HEK293 (cell line): ENCODE measurements around the gene GABBR2.
A peak's percentile ranks its signal among the peaks of the same experiment; 100 is the strongest.

Source experiments
- CTCF ChIA-PET: fragments of 350-600 bp; formaldehyde crosslinking; extraction: SDS; loops from one replicate; lab custom pipeline; 2021; ENCODE audit warnings: antibody characterized with exemption; lab: Yijun Ruan, JAX
- POLR2A ChIA-PET: fragments of 300-600 bp; formaldehyde crosslinking; extraction: SDS; loops from one replicate; lab custom pipeline; 2020; ENCODE audit warnings: antibody characterized with exemption, inconsistent platforms; lab: Yijun Ruan, JAX
- H3K27ac ChIP-seq: fragments of 200-500 bp; sonication (Bioruptor generic); 2 replicates; pipeline ENCODE4 v1.5.1; 2014; ENCODE audit warnings: low read depth, low read length, control low read depth, inconsistent platforms; ENCODE audit errors: extremely low read depth
- H3K36me3 ChIP-seq, 2 experiments: fragments of 200-500 bp in 1 of 2; sonication (Bioruptor generic) in 1 of 2; 1 replicate in 1 of 2; 2 replicates in 1 of 2; pipeline ENCODE4 v1.5.1; 2014 to 2017; ENCODE audit warnings: inconsistent platforms in 2 of 2, low read length in 2 of 2; ENCODE audit not compliant: control insufficient read depth in 2 of 2, insufficient read depth in 1 of 2
- H3K4me1 ChIP-seq: fragments of 200-500 bp; sonication (Bioruptor generic); 2 replicates; pipeline ENCODE4 v1.5.1; 2014; ENCODE audit warnings: mild to moderate bottlenecking, low read length, inconsistent platforms; ENCODE audit not compliant: control insufficient read depth, insufficient read depth
- H3K4me3 ChIP-seq: 2 replicates; pipeline ENCODE4 v1.5.1; 2011; ENCODE audit warnings: low read depth, mild to moderate bottlenecking, control low read depth, low read length, moderate library complexity
- H3K9me3 ChIP-seq: fragments of 200-500 bp; sonication (Bioruptor generic); 2 replicates; pipeline ENCODE4 v1.5.1; 2014; ENCODE audit warnings: low read depth, low read length, inconsistent platforms; ENCODE audit not compliant: control insufficient read depth, insufficient read depth
- OSR2 ChIP-seq: fragments of 450-650 bp; formaldehyde crosslinking; IDR thresholded peaks from 2 replicates; pipeline ENCODE4 v1.5.1; 2016; ENCODE audit warnings: missing biosample characterization, missing genetic modification characterization
- REPIN1 ChIP-seq: fragments of 450-650 bp; formaldehyde crosslinking; IDR thresholded peaks from 2 replicates; pipeline ENCODE4 v1.5.1; 2017; ENCODE audit warnings: missing biosample characterization, missing genetic modification characterization, low read depth
- ZNF174 ChIP-seq: fragments of 450-650 bp; formaldehyde crosslinking; IDR thresholded peaks from 2 replicates; pipeline ENCODE4 v1.5.0; 2017; ENCODE audit warnings: missing biosample characterization, mild to moderate bottlenecking, missing genetic modification characterization
- ZNF175 ChIP-seq: fragments of 450-650 bp; formaldehyde crosslinking; IDR thresholded peaks from 2 replicates; pipeline ENCODE4 v1.5.1; 2016; ENCODE audit warnings: missing biosample characterization, missing genetic modification characterization
- ZNF202 ChIP-seq: fragments of 450-650 bp; formaldehyde crosslinking; IDR thresholded peaks from 2 replicates; pipeline ENCODE4 v1.5.1; 2016; ENCODE audit warnings: missing biosample characterization, missing genetic modification characterization, borderline replicate concordance
- ZNF221 ChIP-seq: fragments of 450-650 bp; formaldehyde crosslinking; IDR thresholded peaks from 2 replicates; pipeline ENCODE4 v1.5.1; 2017; ENCODE audit warnings: missing biosample characterization, missing genetic modification characterization, borderline replicate concordance
- ZNF48 ChIP-seq: fragments of 450-650 bp; formaldehyde crosslinking; IDR thresholded peaks from 2 replicates; pipeline ENCODE4 v1.5.1; 2016; ENCODE audit warnings: missing biosample characterization, missing genetic modification characterization
- ZNF521 ChIP-seq: fragments of 450-650 bp; formaldehyde crosslinking; IDR thresholded peaks from 2 replicates; pipeline ENCODE4 v1.5.1; 2017; ENCODE audit warnings: missing biosample characterization, mild to moderate bottlenecking, missing genetic modification characterization
- ZNF660 ChIP-seq: fragments of 450-650 bp; IDR thresholded peaks from 2 replicates; pipeline ENCODE4 v1.5.1; 2018; ENCODE audit warnings: missing biosample characterization, mild to moderate bottlenecking, missing genetic modification characterization
- ZNF830 ChIP-seq: fragments of 450-650 bp; IDR thresholded peaks from 2 replicates; pipeline ENCODE4 v1.5.0; 2018; ENCODE audit warnings: missing biosample characterization, missing genetic modification characterization, low read depth, mild to moderate bottlenecking, moderate library complexity
- ZNF837 ChIP-seq: fragments of 450-650 bp; formaldehyde crosslinking; IDR thresholded peaks from 2 replicates; pipeline ENCODE4 v1.5.1; 2016; ENCODE audit warnings: missing biosample characterization, missing genetic modification characterization
- ZXDB ChIP-seq: fragments of 450-650 bp; formaldehyde crosslinking; IDR thresholded peaks from 2 replicates; pipeline ENCODE4 v1.5.1; 2016; ENCODE audit warnings: missing biosample characterization, missing genetic modification characterization
- TF ChIP-seq, protein P1 (sequence below): fragments of 450-650 bp; formaldehyde crosslinking; conservative IDR thresholded peaks from 2 replicates; pipeline ENCODE4 v1.5.1; 2016; ENCODE audit warnings: low read depth, missing biosample characterization, missing genetic modification characterization

Gene GABBR2

DNA sequence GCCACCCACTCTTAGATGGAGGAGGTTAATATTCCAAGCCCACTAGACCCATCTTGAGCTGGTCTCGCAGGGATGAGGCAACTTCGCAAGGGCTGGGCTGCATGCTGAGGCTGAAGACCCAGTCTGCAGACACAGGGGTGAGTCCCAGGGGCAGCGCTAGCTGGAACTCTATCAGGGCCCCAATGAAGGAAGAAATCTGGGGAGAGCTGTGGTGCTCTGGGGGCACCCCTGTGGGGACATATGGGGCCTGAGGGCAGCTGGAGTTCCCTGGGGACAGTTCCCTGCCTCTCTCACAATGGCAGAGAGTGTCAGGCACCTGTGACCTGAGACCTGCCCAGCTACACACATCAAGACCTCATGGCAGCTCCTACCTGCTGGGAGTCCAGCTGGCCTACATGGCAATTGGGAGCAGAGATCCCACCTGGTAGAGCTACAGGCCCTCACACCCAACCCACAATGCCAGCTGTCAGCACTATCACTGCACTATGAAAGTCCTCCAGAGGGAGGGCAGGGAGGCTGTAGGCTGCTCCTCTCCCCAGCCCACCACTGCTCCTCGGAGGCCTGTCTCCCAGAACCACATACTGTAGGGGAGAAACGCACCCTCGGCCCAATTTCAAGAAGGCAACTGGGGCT is 202.2 kb downstream of the GABBR2 start:
- no peaks in the 10 kb centered on the region for H3K4me1 ChIP-seq

DNA sequence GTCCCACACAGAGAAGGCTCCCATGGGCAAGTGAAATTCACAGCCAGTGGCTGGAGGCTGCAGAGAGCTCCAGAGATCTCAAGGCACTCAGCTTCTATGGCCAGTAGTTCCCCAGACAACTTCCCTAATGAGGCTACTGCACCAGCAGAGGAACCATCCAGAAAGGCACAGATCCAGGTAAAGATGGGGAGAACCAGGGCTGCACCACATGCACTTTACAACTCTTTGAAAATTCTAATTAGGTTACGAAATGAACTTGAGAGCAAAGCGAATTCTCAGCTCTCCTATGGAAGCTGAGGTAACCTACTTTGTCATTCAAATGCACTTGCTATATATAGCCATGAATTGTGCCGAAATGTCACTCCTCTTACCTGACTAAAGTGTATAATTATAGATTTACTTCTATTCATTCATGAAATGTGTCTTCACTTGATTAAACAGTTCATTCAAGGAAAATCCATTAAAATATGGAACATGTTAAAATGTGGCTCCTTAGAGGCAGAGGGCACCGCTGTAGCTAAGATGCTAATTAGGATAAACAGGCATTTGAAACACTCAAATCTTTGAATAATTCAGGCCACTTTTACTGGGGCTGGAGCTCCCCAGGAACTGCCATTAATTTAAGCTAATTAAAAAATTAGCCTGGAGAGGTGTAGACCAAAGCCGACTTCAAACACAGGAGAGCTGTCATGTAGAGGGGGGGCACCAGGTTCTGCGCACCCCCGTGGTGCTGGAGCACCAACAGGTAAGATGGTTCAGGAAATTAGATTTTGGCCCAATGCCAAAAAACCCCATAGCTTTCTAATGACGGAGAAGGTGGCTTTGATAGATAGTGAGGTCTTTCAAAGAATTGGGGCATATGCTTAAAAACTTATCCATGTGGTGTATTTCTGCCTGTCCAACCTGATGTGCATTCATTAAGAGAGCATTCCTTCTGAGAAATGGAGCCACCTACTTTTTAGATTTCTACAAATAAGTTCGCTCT is 204.1 kb downstream of the GABBR2 start:
- H3K36me3 ChIP-seq = no peaks in the 10 kb centered on the region
- H3K27ac ChIP-seq = no peak overlapping the region
- POLR2A ChIA-PET = no interaction called here
- H3K4me1 ChIP-seq = no peaks in the 10 kb centered on the region
- no peak overlapping the region for H3K4me3 ChIP-seq
- no peak for TF ChIP-seq ZNF175 (tag by site-specific recombination)
- no peak for TF ChIP-seq ZNF202 (tag by site-specific recombination)
- no peak for TF ChIP-seq ZNF221 (tag by site-specific recombination)
- TF ChIP-seq REPIN1 (tag by site-specific recombination) = no peak
- TF ChIP-seq ZNF660 (tag by site-specific recombination) = peak; percentile 44; the same call in 1 of the 2 replicates
- no peak for TF ChIP-seq ZNF48 (tag by site-specific recombination)
- peak; percentile 55 for TF ChIP-seq ZNF830
- no peak for TF ChIP-seq ZNF837 (tag by site-specific recombination)
- H3K9me3 ChIP-seq = no peaks in the 10 kb centered on the region
- CTCF ChIA-PET = interaction anchor here (0.7 kb wide), 2 partner anchors 203 to 1740 kb away, joined by 3 read pairs; no protein-coding TSS in a partner anchor

More for the DNA sequence above, 202.2 kb downstream of the GABBR2 start:
- ChIA-PET POLR2A (no interaction called here), CTCF (no interaction called here)
- Histone ChIP-seq H3K4me3 (no peak overlapping the region), H3K27ac (no peak overlapping the region), H3K36me3 (no peaks in the 10 kb centered on the region), H3K9me3 (no peaks in the 10 kb centered on the region)
- TF ChIP-seq, protein P1, sequence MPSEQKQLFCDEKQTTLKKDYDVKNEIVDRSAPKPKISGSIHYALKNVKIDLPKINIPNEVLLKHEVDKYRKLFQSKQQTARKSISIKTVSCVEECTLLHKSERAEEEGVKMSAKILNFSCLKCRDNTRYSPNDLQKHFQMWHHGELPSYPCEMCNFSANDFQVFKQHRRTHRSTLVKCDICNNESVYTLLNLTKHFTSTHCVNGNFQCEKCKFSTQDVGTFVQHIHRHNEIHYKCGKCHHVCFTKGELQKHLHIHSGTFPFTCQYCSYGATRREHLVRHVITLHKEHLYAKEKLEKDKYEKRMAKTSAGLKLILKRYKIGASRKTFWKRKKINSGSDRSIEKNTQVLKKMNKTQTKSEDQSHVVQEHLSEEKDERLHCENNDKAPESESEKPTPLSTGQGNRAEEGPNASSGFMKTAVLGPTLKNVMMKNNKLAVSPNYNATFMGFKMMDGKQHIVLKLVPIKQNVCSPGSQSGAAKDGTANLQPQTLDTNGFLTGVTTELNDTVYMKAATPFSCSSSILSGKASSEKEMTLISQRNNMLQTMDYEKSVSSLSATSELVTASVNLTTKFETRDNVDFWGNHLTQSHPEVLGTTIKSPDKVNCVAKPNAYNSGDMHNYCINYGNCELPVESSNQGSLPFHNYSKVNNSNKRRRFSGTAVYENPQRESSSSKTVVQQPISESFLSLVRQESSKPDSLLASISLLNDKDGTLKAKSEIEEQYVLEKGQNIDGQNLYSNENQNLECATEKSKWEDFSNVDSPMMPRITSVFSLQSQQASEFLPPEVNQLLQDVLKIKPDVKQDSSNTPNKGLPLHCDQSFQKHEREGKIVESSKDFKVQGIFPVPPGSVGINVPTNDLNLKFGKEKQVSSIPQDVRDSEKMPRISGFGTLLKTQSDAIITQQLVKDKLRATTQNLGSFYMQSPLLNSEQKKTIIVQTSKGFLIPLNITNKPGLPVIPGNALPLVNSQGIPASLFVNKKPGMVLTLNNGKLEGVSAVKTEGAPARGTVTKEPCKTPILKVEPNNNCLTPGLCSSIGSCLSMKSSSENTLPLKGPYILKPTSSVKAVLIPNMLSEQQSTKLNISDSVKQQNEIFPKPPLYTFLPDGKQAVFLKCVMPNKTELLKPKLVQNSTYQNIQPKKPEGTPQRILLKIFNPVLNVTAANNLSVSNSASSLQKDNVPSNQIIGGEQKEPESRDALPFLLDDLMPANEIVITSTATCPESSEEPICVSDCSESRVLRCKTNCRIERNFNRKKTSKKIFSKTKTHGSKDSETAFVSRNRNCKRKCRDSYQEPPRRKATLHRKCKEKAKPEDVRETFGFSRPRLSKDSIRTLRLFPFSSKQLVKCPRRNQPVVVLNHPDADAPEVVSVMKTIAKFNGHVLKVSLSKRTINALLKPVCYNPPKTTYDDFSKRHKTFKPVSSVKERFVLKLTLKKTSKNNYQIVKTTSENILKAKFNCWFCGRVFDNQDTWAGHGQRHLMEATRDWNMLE (tag by site-specific recombination) = no peak
- TF ChIP-seq OSR2 (no peak), ZNF521 (no peak), ZXDB (tag by site-specific recombination) (no peak)

DNA sequence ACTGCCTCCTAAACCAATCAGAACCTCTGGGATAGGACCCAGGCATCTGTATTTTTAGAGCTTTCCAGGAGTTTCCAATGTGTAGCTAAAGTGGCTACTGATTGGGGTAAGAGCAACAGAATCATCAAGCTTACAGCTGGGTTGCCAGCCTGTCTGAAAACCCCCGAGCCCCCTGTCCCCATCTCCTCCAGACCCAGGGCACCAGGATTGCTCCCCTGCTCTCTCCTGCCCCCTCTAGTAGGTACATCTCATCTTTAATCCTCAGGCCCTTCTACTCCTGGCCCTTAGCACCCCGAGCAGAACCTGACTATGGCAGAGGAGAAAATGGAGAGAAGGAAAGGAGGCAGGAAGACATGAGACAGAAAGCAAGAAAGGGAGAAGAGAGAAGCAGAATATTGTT is 204.9 kb downstream of the GABBR2 start:
- Histone ChIP-seq H3K9me3 (no peaks in the 10 kb centered on the region), H3K4me1 (no peaks in the 10 kb centered on the region), H3K27ac (no peak overlapping the region), H3K4me3 (no peak overlapping the region), H3K36me3 (no peaks in the 10 kb centered on the region)
- ChIA-PET CTCF (no interaction called here), POLR2A (no interaction called here)
- no peak for TF ChIP-seq ZNF174 (tag by site-specific recombination)
